CD4-positive, alpha-beta T cell treated with Interleukin-4 for 1 hour (primary cell): ENCODE results near the gene ABCB6.
"Not testable (repeated sequence)": the region's sequence is repeated elsewhere in the genome, so short reads cannot be mapped to it uniquely, and the experiment has no call there.

Source experiments
- DNase-seq, 2 donors: peaks; one replicate each; pipeline ENCODE4 v3.0.0-alpha.2; 2020 to 2022

Gene ABCB6

DNA sequence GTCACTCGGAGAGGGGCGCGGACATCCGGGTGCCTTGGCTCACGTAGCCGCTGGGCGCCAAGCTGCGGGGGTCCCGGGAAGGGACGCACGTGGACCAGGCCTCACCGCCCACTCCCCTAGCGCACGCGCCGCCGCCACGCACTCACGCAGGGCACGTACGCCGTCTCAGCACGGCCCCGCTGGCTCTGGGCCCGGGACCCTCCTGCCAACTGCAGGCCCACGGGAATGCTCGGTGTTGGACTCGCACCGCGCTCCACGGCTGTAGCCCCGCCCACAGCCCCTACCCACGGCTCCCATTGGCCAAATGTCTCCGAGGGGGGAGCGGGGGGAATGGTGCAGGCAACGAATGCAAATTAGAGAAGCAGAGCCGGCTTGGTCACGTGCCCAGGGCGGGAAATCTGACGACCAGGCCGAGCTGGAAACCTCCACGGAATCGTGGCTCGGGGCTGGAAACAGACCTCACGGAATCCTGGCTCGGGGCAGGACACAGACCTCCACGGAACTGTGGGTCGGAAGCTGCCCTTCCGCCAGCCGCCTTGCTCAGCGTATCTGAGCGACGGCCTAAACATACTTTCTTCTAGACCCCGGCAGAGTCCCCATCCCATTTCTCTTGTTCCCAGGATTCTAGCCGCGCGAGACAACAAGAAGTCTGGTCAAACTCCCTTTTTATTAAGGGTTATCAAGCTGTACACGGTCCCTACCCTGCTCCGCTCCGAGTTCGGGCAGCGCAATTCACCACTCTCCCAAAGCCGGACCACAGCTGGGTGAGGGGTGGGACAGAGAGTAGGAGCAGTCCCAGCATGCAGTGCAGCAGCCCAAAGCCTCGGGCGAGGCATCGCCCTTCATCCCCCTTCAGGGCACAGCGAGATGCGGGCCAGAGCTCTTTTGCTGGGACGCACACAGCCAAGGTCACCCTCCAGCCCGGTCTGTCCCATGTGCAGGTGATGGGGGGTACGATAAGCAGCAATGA, at the start of gene ABCB6:
Gene ABCB6, minus strand, starts transcription at position 227 of the 970 bp plus-strand sequence. CDS start 285 bp downstream, outside the sequence.
- peak; percentile 90 for DNase-seq

DNA sequence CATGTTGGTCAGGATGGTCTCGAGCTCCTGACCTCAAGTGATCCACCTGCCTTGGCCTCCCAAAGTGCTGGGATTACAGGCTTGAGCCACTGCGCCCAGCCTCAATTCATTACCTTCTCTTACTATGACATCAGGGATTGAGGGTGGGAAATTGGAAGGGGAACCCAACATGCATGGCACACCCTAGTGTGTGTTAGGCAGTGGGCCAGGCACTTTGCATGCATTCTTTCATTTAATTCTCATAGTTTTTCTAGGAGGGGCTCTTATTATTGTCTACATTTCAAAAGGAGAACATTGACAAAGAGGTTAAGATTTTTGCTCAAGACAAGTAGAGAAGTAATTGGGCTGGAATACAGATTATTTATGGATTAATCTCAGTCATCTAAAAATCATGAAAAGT, 49.5 kb upstream of the ABCB6 start:
- no peak for DNase-seq

DNA sequence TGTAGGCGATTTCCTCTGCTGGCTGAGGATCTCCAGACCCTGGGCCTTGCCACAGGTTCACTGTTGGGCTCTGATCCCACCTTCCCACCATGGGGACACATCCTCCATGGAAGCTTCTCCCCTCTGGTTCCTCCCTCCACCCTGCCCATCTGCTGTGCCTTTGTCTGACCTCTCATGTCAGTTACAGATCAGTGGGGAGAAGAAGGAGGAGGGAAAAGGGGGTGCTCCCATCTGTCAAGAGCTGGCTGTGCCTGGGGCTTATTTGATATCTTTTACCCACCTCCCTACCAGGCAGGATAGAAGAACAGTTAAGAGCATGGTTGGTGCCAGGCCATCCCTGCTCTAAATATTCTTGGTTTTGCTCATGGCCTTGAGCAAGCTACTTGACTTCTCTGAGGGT, 48.1 kb upstream of the ABCB6 start:
- DNase-seq, result no peak

- DNase-seq, result no peak
These were observed 47.5 kb upstream of the ABCB6 start for GRCh38 chr2:219266232-219266631.

DNA sequence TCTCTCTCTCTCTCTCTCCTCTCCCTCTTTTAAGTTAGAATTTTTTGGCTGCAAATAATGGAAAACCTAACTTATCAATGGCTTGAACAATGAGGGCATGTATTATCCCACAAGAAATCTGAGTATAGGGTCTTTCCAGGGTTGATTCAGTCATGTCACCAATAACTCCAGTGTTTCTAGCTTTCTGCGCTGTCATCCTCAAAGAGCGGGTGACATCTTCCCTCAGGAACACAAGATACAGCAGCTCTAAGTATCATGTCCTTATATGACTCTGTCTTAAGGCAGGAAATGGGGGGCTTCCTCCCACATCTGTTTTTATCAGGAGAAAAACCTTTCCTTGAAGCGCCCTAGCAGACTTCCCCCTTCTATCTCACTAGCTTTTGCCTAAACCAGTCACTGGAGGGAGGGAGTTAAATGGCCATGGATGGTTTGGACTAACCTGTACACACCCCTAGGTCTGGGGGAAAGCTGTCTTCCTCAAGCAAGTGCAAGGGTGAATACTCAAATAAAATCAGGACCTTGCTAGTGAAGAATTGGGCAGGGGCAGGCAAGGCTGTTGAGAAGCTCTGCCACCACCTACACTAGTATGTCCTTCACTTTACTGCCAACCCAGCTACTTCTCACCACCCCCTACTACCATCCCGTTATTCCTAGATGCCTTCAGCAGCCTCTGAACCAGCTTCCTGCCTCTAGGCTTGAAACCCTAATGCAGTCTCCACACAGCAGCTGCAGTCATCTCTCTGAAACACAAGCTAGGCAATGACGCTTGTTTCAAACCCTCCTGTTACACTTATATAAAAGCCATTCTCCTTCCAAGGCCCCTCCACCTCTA, 42.5 kb upstream of the ABCB6 start:
- no peak for DNase-seq

- not testable (repeated sequence) for DNase-seq
These were observed 40.2 kb upstream of the ABCB6 start for GRCh38 chr2:219258942-219259341.

DNA sequence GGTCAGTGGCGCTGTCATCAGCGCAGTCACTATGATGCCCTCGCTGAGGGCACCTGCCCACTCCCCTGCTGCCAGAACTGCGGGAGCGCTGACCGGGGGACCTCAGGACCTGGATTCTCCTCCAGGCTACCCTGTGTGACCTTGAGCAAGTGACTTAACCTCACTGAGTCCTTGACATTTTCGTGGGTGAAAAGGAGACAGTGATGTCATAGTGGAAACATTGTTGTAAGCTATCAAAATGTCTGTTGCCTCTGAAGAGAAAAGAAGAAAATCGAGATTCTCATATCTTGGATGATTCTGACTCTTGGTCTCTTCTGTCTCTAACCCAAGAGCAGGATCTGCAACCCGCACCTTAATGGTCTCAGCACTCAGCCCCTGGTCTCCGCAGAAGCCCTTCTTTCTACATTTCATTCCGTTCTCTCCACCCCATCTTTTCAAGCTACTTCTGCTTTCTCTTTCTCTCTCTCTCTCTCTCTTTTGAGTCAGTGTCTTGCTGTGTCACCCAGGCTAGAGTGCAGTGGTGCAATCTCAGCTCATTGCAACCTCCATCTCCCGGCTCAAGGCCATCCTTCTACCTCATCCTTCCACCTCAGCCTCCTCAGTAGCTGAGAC, 35.9 kb upstream of the ABCB6 start:
- DNase-seq, result peak; percentile 63 to 71

GRCh38 chr2:219253753-219254589, 35.2 kb upstream of the ABCB6 start, which contains the start of gene TUBA4A:
TSS of gene TUBA4A (minus strand) at chr2:219253918. CDS start at chr2:219253858, 60 bp downstream.
- DNase-seq, result peak; percentile 91 to 93

DNA sequence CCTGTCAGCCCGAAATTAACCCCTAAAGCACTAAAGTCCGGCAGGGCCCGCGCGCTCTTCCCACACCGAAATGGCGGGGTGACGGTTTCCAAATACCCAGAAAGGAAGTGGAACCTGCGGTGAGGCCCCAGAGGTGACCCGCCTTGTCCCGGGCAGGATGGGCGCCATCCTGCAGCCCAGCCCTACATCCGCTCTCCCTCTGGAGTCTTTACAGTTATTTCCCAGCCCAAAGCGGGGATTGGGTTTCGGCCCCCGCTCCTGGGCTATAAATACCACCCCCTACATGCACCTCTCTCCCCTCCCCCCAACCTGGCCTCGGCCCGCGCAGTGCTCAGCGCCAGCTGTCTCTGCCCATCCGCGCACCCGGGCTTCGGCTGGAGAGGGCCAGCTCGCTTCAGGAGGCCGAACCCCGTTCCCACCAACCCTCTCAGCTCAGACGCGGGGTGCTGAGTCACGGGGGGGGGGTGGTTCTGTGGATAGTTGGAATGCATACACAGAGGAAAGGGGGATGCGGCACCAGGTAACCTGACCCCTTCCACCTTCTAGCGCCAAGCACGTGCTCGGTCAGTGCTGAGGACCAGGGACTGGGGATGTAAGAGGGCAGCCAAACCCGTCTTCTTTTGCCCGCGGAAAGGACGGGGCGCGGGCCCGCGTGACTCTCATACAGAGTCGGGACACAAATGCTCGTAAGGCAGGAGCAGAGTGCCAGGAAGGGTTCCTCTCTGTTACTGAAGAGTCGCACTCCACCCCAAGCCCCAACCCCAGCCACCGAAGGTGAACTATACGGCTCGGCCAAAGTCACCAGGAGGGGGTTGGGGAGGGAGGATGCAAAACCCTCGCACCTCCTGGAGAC, 34.4 kb upstream of the ABCB6 start, which contains the start of gene TUBA4B:
Gene TUBA4B, plus strand, starts transcription at position 344 of the 853 bp plus-strand sequence. Its CDS starts 165 bp downstream, at position 509.
- peak; percentile 49 to 58 for DNase-seq

DNA sequence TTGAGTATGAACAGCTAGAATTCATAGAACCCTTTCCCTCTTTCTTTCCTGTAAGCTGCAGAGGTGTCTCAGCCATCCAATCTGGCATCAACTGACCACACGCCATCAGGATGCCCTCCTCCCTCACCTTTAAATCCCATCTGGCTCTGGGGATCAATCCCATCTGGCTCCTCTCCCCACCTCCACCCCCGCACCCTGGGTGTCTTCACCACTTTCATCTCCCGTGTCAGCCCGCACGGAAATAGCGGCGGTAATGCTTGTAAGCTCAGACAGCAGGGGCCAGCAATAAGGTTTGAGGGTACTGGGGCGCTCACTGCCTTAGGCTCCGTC, 33.8 kb upstream of the ABCB6 start:
- DNase-seq, result no peak

GRCh38 chr2:219252084-219252483, 33.3 kb upstream of the ABCB6 start:
- DNase-seq, result peak in 1 of 2 donors; percentile 34

- DNase-seq, result no peak
These were observed 32.9 kb upstream of the ABCB6 start for GRCh38 chr2:219251656-219252055.

DNA sequence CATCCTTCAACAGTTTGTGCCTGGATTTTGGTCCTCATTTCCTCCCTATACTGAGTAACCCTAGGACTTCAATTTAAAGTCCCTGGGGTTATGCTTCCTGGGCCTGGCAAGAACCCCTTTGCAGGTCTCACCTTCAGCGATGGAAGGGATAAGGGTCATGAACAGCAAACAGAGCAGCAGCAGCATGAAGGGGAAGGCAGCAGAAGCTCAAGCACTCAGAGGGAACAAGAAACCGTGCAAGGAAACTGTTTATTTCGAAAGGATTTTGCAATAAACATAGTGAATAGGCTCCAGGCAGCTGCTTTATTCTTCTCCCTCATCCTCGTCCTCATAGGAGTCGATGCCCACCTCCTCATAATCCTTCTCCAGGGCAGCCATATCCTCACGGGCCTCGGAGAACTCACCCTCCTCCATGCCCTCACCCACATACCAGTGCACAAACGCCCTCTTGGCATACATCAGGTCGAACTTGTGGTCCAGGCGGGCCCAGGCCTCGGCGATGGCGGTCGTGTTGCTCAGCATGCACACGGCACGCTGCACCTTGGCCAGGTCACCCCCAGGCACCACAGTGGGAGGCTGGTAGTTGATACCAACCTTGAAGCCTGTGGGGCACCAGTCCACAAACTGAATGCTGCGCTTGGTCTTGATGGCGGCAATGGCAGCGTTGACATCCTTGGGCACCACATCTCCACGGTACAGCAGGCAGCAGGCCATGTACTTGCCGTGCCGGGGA, 31.5 kb upstream of the ABCB6 start:
- DNase-seq, result no peak

GRCh38 chr2:219249203-219249980, 30.6 kb upstream of the ABCB6 start:
- peak; percentile 69 to 70 for DNase-seq

DNA sequence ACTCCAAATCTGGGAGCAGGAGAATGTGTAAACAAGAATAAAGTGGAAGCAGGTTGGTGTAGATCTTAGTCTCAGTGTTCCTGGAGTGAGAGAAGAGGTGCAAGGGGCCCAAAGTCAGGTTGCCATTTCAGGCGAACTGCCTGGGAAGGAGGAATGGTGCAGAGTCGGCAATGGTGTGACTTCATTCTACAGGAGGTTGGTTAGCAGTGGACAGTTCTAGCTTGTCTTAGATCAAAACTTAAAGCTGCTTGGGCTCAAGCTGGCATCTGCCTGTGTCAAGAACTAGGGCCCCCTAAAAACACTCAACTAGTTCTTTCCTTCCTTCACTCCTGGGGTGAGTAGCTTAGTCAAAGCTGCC, 30.1 kb upstream of the ABCB6 start:
- no peak for DNase-seq

GRCh38 chr2:219247678-219248642, 29.2 kb upstream of the ABCB6 start:
- DNase-seq, result peak; percentile 74 to 87

- no peak for DNase-seq
These were observed 27.8 kb upstream of the ABCB6 start for GRCh38 chr2:219246559-219246958.

- DNase-seq, result no peak
These were observed 27.1 kb upstream of the ABCB6 start for GRCh38 chr2:219245899-219246230.
